ENCODE measurements around the gene PNMA3. TPM values are rescaled to one million over a fixed set of nuclear protein-coding genes. Genes with fewer than 3 reads are reported as not detected.
"Not testable (repeated sequence)": the region's sequence is repeated elsewhere in the genome, so short reads cannot be mapped to it uniquely, and the experiment has no call there.

PNMA3 gene
- total and polyA plus RNA-seq, 2 donors (not counting 3 experiments of a cell fraction or from before 2014, with no cell fraction given): not detected

DNA sequence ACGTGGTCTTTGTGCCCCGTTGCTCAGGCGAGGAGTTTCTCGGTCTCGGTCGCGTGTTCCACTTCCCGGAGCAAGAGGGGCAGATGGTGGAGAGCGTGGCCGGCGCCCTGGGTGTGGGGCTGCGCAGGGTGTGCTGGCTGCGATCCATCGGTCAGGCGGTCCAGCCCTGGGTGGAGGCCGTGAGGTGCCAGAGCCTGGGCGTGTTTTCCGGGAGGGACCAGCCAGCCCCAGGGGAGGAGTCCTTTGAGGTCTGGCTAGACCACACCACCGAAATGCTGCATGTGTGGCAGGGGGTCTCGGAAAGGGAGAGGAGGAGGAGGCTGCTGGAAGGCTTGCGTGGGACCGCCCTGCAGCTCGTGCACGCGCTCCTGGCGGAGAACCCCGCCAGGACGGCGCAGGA is 17.1 kb downstream of the PNMA3 start:
- DNase-seq (ENCODE audit: low read depth, low spot score); dilution Hi-C loops (cut with MboI; ENCODE audit: extremely low pct_ligation_motif_present, low sequenced_read_pairs); H3K79me2 ChIP-seq (ENCODE audit: control insufficient read depth, insufficient read depth, low read length); intact Hi-C loops (cut with micrococcal nuclease); H3K9ac ChIP-seq (replicated peaks; ENCODE audit: extremely low read depth, insufficient read depth, low read length); H3K9me3 ChIP-seq (replicated peaks; ENCODE audit: control insufficient read depth, insufficient read depth, low read length); H3K4me2 ChIP-seq (ENCODE audit: insufficient read depth, low read length); H3K4me3 ChIP-seq (replicated peaks in 1 of 3; ENCODE audit: insufficient read depth in 1 of 3, low read depth in 1 of 3, low read length in 3 of 3); H3K9me1 ChIP-seq (replicated peaks; ENCODE audit: control insufficient read depth, extremely low read depth, insufficient read depth, low read length); H4K20me1 ChIP-seq (replicated peaks; ENCODE audit: control insufficient read depth, extremely low read depth, insufficient read depth, low read length); H3K27ac ChIP-seq (ENCODE audit: insufficient read depth, low read depth, low read length); H3K4me1 ChIP-seq (ENCODE audit: control insufficient read depth, extremely low read depth, insufficient read depth, low read length); H3K36me3 ChIP-seq (ENCODE audit: control insufficient read depth in 2 of 2, extremely low read depth in 1 of 2, insufficient read depth in 2 of 2, low read length in 2 of 2); FAIRE-seq; CTCF ChIA-PET; H2AFZ ChIP-seq (ENCODE audit: low read depth, low read length); BruUV-seq (replicated peaks); H3K27me3 ChIP-seq (ENCODE audit: control insufficient read depth in 2 of 2, insufficient read depth in 2 of 2, low read length in 2 of 2); POLR2A ChIA-PET: not testable (repeated sequence)

DNA sequence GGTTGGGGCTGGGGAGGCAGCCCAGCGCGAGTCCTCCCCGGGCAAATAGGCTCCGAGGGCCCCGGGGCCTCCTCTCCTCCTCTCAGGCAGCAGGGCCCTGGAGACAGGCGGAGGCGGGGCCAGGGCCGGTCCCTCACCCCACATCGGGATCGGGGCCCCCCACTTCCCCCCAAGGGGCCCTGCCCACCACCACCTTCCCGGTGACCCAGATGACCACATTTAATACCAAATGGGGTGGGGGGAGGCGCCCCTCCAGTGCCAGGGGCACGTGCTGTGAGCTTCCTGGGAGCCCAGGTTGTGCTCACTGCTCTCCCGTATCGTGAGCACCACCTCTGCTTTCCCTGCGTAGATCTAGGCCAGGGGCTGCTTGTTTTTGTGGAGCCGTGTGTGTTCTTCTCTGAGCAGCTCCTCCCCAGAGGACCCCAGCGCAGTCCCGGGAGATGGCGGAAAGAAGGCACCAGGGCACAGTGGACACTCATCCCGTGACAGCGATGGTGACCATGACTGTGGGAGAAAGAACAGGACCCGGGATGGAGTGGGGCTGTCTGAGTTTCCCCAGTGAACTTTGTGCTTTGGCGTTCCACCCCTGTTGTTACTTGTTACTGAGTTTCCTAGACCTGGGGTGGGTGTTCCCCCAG is 18.1 kb downstream of the PNMA3 start:
- TF ChIP-seq, protein P1, sequence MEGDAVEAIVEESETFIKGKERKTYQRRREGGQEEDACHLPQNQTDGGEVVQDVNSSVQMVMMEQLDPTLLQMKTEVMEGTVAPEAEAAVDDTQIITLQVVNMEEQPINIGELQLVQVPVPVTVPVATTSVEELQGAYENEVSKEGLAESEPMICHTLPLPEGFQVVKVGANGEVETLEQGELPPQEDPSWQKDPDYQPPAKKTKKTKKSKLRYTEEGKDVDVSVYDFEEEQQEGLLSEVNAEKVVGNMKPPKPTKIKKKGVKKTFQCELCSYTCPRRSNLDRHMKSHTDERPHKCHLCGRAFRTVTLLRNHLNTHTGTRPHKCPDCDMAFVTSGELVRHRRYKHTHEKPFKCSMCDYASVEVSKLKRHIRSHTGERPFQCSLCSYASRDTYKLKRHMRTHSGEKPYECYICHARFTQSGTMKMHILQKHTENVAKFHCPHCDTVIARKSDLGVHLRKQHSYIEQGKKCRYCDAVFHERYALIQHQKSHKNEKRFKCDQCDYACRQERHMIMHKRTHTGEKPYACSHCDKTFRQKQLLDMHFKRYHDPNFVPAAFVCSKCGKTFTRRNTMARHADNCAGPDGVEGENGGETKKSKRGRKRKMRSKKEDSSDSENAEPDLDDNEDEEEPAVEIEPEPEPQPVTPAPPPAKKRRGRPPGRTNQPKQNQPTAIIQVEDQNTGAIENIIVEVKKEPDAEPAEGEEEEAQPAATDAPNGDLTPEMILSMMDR (IDR thresholded peaks at IDR 0.05; ENCODE audit: extremely low read depth in 1 of 2, insufficient read depth in 1 of 2, low read depth in 1 of 2, low read length in 2 of 2): no peak
- TF ChIP-seq GATA2 (IDR thresholded peaks at IDR 0.05; ENCODE audit: insufficient read depth, insufficient read length, low read depth, low read length) (no peak), FOS (IDR thresholded peaks at IDR 0.05; ENCODE audit: borderline replicate concordance, insufficient read depth, low read length) (no peak), MYC (IDR thresholded peaks at IDR 0.05; ENCODE audit: low read depth, low read length) (no peak), POLR2A (IDR thresholded peaks at IDR 0.05; ENCODE audit: low read depth, low read length) (no peak), EZH2 (IDR thresholded peaks at IDR 0.05; ENCODE audit: borderline replicate concordance, low read depth, low read length, severe bottlenecking) (no peak), JUN (IDR thresholded peaks at IDR 0.05; ENCODE audit: borderline replicate concordance, insufficient read depth, insufficient read length, low read depth) (no peak), POLR2AphosphoS5 (IDR thresholded peaks at IDR 0.05; ENCODE audit: insufficient read depth, low read depth, low read length) (no peak)
- TF ChIP-seq, protein P2, sequence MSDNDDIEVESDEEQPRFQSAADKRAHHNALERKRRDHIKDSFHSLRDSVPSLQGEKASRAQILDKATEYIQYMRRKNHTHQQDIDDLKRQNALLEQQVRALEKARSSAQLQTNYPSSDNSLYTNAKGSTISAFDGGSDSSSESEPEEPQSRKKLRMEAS (IDR thresholded peaks at IDR 0.05; ENCODE audit: insufficient read depth, insufficient read length): no peak
- Histone ChIP-seq H3K79me2 (ENCODE audit: control insufficient read depth, insufficient read depth, low read length) (no peaks in the 10 kb centered on the region), H3K4me2 (ENCODE audit: insufficient read depth, low read length) (no peak overlapping the region), H3K9me1 (replicated peaks; ENCODE audit: control insufficient read depth, extremely low read depth, insufficient read depth, low read length) (no peaks in the 10 kb centered on the region), H3K9ac (replicated peaks; ENCODE audit: extremely low read depth, insufficient read depth, low read length) (no peak overlapping the region), H3K9me3 (replicated peaks; ENCODE audit: control insufficient read depth, insufficient read depth, low read length) (no peaks in the 10 kb centered on the region), H2AFZ (ENCODE audit: low read depth, low read length) (no peak overlapping the region), H4K20me1 (replicated peaks; ENCODE audit: control insufficient read depth, extremely low read depth, insufficient read depth, low read length) (no peaks in the 10 kb centered on the region), H3K27ac (ENCODE audit: insufficient read depth, low read depth, low read length) (no peak overlapping the region), H3K4me1 (ENCODE audit: control insufficient read depth, extremely low read depth, insufficient read depth, low read length) (no peaks in the 10 kb centered on the region), H3K36me3 (ENCODE audit: control insufficient read depth in 2 of 2, extremely low read depth in 1 of 2, insufficient read depth in 2 of 2, low read length in 2 of 2) (no peaks in the 10 kb centered on the region), H3K4me3 (replicated peaks in 1 of 3; ENCODE audit: insufficient read depth in 1 of 3, low read depth in 1 of 3, low read length in 3 of 3) (no peak overlapping the region), H3K27me3 (ENCODE audit: control insufficient read depth in 2 of 2, insufficient read depth in 2 of 2, low read length in 2 of 2) (no peaks in the 10 kb centered on the region)
- intact Hi-C loops (cut with micrococcal nuclease): no loop called here
- FAIRE-seq (no peak), DNase-seq (ENCODE audit: low read depth, low spot score) (no peak)
- ChIA-PET CTCF (no interaction called here), POLR2A (no interaction called here)
- no TSS peak for BruUV-seq (replicated peaks)
- dilution Hi-C loops (cut with MboI; ENCODE audit: extremely low pct_ligation_motif_present, low sequenced_read_pairs): no loop called here

All from endothelial cell of umbilical vein (primary cell).